ENCODE measurements around the gene TAS2R60.

TAS2R60 gene, protein sequence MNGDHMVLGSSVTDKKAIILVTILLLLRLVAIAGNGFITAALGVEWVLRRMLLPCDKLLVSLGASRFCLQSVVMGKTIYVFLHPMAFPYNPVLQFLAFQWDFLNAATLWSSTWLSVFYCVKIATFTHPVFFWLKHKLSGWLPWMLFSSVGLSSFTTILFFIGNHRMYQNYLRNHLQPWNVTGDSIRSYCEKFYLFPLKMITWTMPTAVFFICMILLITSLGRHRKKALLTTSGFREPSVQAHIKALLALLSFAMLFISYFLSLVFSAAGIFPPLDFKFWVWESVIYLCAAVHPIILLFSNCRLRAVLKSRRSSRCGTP

DNA sequence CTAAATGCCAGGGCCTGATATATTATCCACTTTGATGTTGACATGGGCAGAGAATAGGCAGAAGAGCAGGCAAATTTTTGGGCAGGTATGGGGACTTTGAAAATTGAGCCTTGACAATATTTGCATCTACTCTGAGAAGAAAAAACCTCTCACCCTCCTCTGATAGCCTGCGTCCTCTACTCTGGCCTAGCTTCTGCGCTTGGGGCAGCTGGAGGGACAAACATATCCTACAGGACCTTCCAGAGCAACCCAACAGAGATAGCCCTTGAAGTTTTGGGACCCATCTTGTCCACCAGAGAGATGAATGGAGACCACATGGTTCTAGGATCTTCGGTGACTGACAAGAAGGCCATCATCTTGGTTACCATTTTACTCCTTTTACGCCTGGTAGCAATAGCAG, at the start of gene TAS2R60:
TAS2R60 (plus strand) TSS at position 301 of the 400 bp plus-strand sequence; CDS start at position 301, 0 bp downstream.
- DNase-seq (ENCODE audit: low read depth in 2 of 2) = no peak
- no peak within 1 kb of the TSS for H3K4me3 ChIP-seq (replicated peaks in 1 of 2; ENCODE audit: low read depth in 2 of 2, low read length in 2 of 2)
- TF ChIP-seq, protein P1, sequence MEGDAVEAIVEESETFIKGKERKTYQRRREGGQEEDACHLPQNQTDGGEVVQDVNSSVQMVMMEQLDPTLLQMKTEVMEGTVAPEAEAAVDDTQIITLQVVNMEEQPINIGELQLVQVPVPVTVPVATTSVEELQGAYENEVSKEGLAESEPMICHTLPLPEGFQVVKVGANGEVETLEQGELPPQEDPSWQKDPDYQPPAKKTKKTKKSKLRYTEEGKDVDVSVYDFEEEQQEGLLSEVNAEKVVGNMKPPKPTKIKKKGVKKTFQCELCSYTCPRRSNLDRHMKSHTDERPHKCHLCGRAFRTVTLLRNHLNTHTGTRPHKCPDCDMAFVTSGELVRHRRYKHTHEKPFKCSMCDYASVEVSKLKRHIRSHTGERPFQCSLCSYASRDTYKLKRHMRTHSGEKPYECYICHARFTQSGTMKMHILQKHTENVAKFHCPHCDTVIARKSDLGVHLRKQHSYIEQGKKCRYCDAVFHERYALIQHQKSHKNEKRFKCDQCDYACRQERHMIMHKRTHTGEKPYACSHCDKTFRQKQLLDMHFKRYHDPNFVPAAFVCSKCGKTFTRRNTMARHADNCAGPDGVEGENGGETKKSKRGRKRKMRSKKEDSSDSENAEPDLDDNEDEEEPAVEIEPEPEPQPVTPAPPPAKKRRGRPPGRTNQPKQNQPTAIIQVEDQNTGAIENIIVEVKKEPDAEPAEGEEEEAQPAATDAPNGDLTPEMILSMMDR (IDR thresholded peaks at IDR 0.05; ENCODE audit: low read depth, low read length) = no peak

DNA sequence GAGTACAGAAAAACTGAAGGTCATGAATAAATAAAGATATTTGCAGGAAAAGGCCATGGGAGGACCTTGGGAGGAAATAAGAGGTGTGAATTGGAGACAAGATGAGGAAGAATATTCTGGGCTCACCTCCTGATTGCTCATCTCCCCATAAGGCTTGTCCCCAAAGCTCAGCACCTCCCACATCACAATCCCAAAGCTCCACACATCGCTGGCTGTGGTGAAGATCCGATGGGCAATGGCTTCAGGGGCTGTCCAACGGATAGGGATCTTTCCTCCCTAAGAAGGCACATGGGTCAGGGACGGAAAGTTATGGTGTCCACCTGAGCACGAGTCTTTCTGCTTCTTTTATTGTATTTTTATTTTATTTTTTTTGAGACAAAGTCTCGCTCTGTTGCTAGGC, 49.2 kb upstream of the TAS2R60 start:
- H3K4me3 ChIP-seq (replicated peaks in 1 of 2; ENCODE audit: low read depth in 2 of 2, low read length in 2 of 2) = no peak overlapping the region
- DNase-seq (ENCODE audit: low read depth in 2 of 2) = peak in 1 of 2 donors; percentile 46
- TF ChIP-seq, protein P1 (IDR thresholded peaks at IDR 0.05; ENCODE audit: low read depth, low read length) = no peak

DNA sequence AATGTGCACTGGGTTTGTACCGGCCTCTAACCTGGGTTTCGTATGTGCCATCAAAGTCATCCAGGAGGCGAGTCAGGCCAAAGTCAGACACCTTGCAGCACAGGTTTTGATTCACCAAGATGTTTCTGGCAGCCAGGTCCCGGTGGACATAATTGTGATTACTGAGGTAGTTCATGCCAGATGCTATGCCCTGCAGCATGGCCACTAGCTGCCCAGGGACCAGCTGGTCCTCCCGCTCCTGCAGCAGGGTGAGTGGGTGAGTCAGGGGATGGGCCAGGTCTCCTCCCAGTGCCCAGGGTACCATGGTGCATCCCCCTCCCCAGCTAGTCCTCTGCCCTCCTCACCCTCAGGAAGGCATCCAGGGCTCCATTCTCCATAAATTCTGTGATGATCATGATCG, 48.5 kb upstream of the TAS2R60 start:
- H3K4me3 ChIP-seq (replicated peaks in 1 of 2; ENCODE audit: low read depth in 2 of 2, low read length in 2 of 2) = no peak overlapping the region
- TF ChIP-seq, protein P1 (IDR thresholded peaks at IDR 0.05; ENCODE audit: low read depth, low read length) = no peak
- peak in 1 of 2 donors; percentile 23 for DNase-seq (ENCODE audit: low read depth in 2 of 2)

DNA sequence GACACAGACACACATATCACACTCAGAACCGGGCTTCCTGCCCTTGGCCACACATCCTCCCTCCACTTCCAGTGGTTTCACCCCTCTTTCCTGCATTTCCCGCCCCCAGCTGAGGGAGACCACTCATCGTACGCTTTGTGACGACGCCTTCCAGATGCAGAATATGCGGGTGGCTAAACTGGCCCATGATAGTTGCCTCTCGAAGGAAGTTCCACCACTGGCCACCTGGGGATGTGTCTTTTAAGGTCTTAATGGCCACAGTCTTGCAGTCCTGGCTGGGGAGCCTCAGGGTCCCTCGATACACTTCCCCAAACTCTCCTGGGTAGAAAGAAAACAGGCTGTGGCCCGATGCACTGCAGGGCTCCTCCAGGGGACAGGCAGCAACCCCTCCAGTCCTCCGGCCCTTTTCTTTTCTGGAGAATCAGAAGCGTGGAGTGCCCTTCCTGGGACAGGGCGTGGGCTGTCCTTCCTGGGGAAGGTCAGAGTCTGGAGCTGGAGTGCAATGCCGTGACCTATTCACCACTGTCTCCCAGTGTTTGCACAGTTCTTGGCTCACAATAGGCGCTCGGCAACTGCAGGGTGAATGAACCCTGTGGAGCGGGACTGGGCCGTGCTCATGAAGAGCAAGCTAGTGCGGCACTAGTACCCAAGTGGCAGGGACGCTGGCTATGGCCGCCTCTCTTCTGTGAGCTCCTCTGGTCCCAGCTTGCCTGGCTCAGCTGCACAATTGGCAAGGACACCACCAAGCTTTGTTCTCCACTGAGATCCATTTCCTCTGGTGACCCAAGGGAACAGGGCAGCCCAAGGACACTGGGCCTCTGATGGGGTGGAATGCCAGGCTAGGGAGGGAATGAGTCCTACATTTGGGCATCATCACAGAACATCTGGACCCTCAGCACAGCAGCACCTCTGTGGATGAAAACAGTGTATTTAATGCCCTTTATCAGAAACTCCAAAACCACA, 47.8 kb upstream of the TAS2R60 start:
- no peak overlapping the region for H3K4me3 ChIP-seq (replicated peaks in 1 of 2; ENCODE audit: low read depth in 2 of 2, low read length in 2 of 2)
- TF ChIP-seq, protein P1 (IDR thresholded peaks at IDR 0.05; ENCODE audit: low read depth, low read length) = peak; percentile 36
- DNase-seq (ENCODE audit: low read depth in 2 of 2) = peak in 1 of 2 donors; percentile 48

DNA sequence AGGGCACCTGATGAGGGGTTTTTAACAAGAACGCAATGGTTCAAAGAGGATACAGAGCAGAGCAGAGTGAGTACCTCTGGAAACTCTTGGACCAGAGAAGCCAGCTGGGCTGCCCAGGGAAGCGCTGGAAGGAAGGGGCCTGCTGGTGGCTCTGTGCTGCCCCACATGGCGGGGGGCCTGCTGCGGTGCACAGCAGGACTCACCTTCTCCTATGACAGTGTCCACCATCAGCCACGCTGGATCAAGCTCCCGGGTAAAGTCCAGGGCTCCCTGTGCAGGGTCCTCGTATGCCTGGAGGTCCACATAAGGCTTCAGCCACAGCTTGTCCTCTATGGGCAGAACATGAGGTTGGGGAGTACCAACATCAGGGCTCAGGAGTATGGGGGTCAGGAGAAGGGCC, 47.1 kb upstream of the TAS2R60 start:
- no peak overlapping the region for H3K4me3 ChIP-seq (replicated peaks in 1 of 2; ENCODE audit: low read depth in 2 of 2, low read length in 2 of 2)
- DNase-seq (ENCODE audit: low read depth in 2 of 2) = no peak
- TF ChIP-seq, protein P1 (IDR thresholded peaks at IDR 0.05; ENCODE audit: low read depth, low read length) = no peak

DNA sequence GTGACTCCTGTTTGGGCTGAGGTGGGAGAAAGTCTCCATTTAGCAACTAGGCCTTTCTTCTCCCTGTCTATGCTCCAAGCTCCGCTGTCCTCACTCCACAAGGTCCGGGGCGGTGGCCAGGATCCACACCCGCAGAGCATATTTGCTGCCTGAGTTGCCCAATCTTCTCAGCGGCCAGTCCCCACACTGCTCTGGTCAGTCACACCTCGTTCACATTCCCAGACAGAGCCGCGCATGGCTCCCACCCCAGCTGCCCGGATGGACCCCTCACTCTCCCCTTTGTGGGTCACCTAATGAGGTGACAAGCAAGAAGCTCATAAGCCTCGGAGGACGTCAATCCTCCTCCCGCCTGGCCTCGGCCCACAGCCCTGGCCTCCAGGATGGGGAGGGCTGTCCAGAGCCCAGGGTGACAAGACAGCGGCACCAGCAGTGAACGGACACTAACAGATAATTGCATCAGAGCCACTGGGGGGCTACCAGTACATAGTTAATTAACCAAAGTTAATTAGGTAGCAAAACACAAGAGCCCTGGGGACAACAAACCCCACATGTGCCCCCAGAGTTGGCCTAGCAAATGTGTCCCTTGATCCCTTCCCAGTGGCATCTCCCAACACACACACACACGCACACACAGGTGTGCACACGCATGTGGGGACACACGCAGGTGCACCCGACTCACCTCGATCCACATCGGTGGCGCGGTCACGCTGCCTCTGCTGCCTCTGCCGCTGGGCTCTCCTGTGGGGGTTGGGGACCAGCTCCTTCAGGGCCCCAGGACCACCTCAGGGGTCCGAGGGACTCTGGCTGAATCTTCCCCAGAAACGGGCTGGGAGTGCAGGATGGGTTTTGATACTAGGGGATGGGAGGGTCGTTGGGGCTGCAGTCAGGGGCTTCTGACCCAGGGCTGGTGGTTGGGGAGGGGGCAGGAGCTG, 46.4 kb upstream of the TAS2R60 start:
- TF ChIP-seq, protein P1 (IDR thresholded peaks at IDR 0.05; ENCODE audit: low read depth, low read length) = no peak
- no peak overlapping the region for H3K4me3 ChIP-seq (replicated peaks in 1 of 2; ENCODE audit: low read depth in 2 of 2, low read length in 2 of 2)

More for the DNA sequence above, 46.4 kb upstream of the TAS2R60 start:
- DNase-seq (ENCODE audit: low read depth in 2 of 2) = peak in 1 of 2 donors; percentile 43

Measured in cardiac fibroblast (primary cell).